SK-N-MC (cell line): ENCODE measurements around the gene AGO3.

Source experiments
- EZH2 ChIP-seq: fragments of 200-600 bp; sonication (generic); IDR thresholded peaks from one replicate; pipeline ENCODE4 v1.6.1; 2017; ENCODE audit warnings: antibody characterized with exemption
- POLR2AphosphoS5 ChIP-seq: IDR thresholded peaks from 2 replicates; pipeline ENCODE4 v1.6.1; 2012; ENCODE audit warnings: mild to moderate bottlenecking, low read depth, low read length, borderline replicate concordance

DNA sequence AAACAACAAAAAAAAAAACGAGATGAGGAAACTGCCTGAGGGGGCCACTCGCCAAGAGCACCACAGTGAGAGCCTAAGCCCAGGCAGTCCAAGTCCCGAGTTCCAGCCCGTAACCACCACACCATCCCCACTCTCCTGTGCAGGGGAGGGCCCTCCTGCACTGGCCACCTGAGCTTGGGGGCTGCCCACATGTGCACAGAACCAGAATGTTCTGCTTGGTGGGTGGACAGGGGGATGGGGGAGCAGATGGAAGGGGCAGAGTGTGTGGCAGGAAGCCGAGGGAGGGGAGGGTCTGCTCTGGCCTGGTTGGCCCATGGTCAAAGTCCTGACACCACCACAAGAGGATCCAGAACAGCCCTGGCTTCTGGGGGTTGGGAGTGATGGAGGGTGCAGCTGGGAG is 175.4 kb downstream of the AGO3 start:
- TF ChIP-seq EZH2 (no peak), POLR2AphosphoS5 (no peak)
